Gastrocnemius medialis (tissue), 4 donors: ENCODE results near the gene ARHGAP40. TPM values are rescaled to one million over a fixed set of nuclear protein-coding genes. Genes with fewer than 3 reads are reported as not detected.

Experiments used
- ATAC-seq, 2 donors: fragments of 150-250 bp; one replicate each; pipeline ENCODE4 v1.9.1; 2016
- DNase-seq, 2 donors: peaks; one replicate each; pipeline ENCODE4 v3.0.0-alpha.2; 2019
- H3K27ac ChIP-seq, 4 donors: fragments of 200-600 bp; sonication (generic); 1 replicate in 1 of 4; 2 replicates in 3 of 4; pipeline ENCODE4 v1.5.1; 2016 to 2018; ENCODE audit warnings: mild to moderate bottlenecking in 2 of 4, moderate library complexity in 1 of 4
- H3K27me3 ChIP-seq, 3 donors: fragments of 200-600 bp; sonication (generic) in 2 of 3; 1 replicate in 1 of 3; 2 replicates in 2 of 3; pipeline versions ENCODE4 v1.5.1 to v1.6.0; 2016 to 2019; ENCODE audit warnings: mild to moderate bottlenecking in 1 of 3, moderate library complexity in 1 of 3
- H3K36me3 ChIP-seq, 2 donors: fragments of 200-600 bp; sonication (generic) in 1 of 2; one replicate each; pipeline ENCODE4 v1.5.1; 2017 to 2018
- H3K4me1 ChIP-seq, 2 donors: fragments of 200-600 bp; sonication (generic) in 1 of 2; one replicate each; pipeline ENCODE4 v1.5.1; 2016 to 2017; ENCODE audit warnings: mild to moderate bottlenecking in 2 of 2
- H3K4me3 ChIP-seq, 4 donors: fragments of 200-600 bp; sonication (generic) in 3 of 4; 1 replicate in 1 of 4; 2 replicates in 3 of 4; pipeline ENCODE4 v1.5.1; 2016 to 2019; ENCODE audit warnings: mild to moderate bottlenecking in 2 of 4
- H3K9me3 ChIP-seq, 3 donors: fragments of 200-600 bp; sonication (generic) in 2 of 3; 1 replicate in 1 of 3; 2 replicates in 2 of 3; pipeline ENCODE4 v1.5.1; 2016 to 2019
- POLR2A ChIP-seq, 2 donors: fragments of 450-650 bp; IDR thresholded peaks; one replicate each; pipeline ENCODE4 v1.6.1; 2017; ENCODE audit warnings: antibody characterized with exemption in 2 of 2, mild to moderate bottlenecking in 2 of 2, moderate library complexity in 2 of 2
- in situ Hi-C, 4 donors: fragments of 200-750 bp; cut with MboI; loops; one replicate each; pipeline versions ENCODE4 v1.15.0 to v1.8.0; 2017; ENCODE audit warnings: low sequenced_read_pairs in 4 of 4
- intact Hi-C: fragments of 100-400 bp; cut with DNase I; formaldehyde crosslinking; loops from one replicate; pipeline ENCODE4 v1.15.1; 2023; ENCODE audit warnings: low total_unique reads
- total RNA-seq, 4 donors: library from RNA; depleted of rRNA; stranded (reverse); fragments of >200 nt; gene quantifications; one replicate each; pipeline versions ENCODE4 v1.1.0 to v1.2.3, GENCODE V29; 2016
- TF ChIP-seq, protein P1 (sequence below), 5 experiments: fragments of 450-650 bp in 3 of 5; fragments of 200-600 bp in 2 of 5; sonication (generic) in 2 of 5; IDR thresholded peaks in 4 of 5; conservative IDR thresholded peaks in 1 of 5; 1 replicate in 4 of 5; 2 replicates in 1 of 5; pipeline ENCODE4 v1.5.1; 2016 to 2019; ENCODE audit warnings: antibody characterized with exemption in 5 of 5, mild to moderate bottlenecking in 3 of 5, moderate library complexity in 3 of 5

Gene ARHGAP40
- total RNA-seq, 4 donors from 2014 or later = not detected

- intact Hi-C loops (loop anchor here (10.0 kb wide), 1 partner anchor 252 kb away; no protein-coding TSS in a partner anchor), in situ Hi-C loops (loop anchor here in 2 of 4 donors (10.0 to 25.0 kb wide), 3 partner anchors 92 to 245 kb away; no protein-coding TSS in a partner anchor)
- Histone ChIP-seq H3K4me1 (peaks cover 0 to 7% of the 10 kb centered on the region in 2 donors), H3K27me3 (peaks cover 13 to 20% (median 15%) of the 10 kb centered on the region in 3 donors), H3K27ac (no peak overlapping the region), H3K36me3 (no peaks in the 10 kb centered on the region), H3K9me3 (no peaks in the 10 kb centered on the region), H3K4me3 (no peak overlapping the region)
- no peak for TF ChIP-seq POLR2A (IDR thresholded peaks at IDR 0.05)
- TF ChIP-seq, protein P1, sequence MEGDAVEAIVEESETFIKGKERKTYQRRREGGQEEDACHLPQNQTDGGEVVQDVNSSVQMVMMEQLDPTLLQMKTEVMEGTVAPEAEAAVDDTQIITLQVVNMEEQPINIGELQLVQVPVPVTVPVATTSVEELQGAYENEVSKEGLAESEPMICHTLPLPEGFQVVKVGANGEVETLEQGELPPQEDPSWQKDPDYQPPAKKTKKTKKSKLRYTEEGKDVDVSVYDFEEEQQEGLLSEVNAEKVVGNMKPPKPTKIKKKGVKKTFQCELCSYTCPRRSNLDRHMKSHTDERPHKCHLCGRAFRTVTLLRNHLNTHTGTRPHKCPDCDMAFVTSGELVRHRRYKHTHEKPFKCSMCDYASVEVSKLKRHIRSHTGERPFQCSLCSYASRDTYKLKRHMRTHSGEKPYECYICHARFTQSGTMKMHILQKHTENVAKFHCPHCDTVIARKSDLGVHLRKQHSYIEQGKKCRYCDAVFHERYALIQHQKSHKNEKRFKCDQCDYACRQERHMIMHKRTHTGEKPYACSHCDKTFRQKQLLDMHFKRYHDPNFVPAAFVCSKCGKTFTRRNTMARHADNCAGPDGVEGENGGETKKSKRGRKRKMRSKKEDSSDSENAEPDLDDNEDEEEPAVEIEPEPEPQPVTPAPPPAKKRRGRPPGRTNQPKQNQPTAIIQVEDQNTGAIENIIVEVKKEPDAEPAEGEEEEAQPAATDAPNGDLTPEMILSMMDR (IDR thresholded peaks at IDR 0.05 in 4 of 5, conservative IDR thresholded peaks at IDR 0.05 in 1 of 5) = no peak
- ATAC-seq (no peak), DNase-seq (no peak)
Measured at GRCh38 chr20:38642498-38642897, 40.9 kb downstream of the ARHGAP40 start.

DNA sequence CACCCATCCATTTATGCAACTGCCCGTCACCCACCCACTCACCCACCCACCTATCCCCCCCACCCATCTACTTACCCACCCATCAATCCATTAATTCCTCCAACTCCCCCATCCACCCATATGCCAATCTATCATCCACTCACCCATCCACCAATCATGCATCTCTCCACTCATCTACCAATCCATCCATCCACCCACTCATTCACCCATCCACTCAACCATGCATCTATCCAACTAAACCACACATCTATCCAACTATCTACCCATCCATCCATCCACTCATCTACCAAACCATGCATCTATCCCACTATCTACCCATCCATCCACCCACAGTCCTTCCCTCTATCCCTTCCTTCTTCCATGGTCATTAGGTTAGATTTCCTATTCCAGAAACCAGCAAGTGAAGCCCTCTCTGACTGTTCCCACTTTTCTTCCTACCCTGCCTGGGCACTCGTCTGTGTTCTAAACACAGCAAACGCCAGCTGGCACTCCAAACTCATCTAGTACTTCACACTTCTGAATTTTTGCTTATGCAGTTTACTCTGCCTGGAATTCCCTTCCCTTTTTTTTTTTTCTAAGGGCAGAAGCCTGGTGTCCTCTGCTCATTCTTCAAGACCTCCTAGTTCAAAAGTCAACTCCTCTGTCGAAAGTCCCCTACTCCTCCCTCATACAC, 43.1 kb downstream of the ARHGAP40 start:
- DNase-seq (no peak), ATAC-seq (no peak)
- H3K9me3 ChIP-seq = no peaks in the 10 kb centered on the region
- H3K4me3 ChIP-seq = no peak overlapping the region
- H3K36me3 ChIP-seq = no peaks in the 10 kb centered on the region
- intact Hi-C loops = loop anchor here (5.0 to 10.0 kb wide), 2 partner anchors 88 to 250 kb away; no protein-coding TSS in a partner anchor
- peaks cover 13 to 20% (median 16%) of the 10 kb centered on the region in 3 donors for H3K27me3 ChIP-seq
- in situ Hi-C loops = loop anchor here in 2 of 4 donors (10.0 to 25.0 kb wide), 3 partner anchors 90 to 243 kb away; no protein-coding TSS in a partner anchor
- H3K4me1 ChIP-seq = peaks cover 0 to 7% of the 10 kb centered on the region in 2 donors
- no peak for TF ChIP-seq POLR2A (IDR thresholded peaks at IDR 0.05)
- TF ChIP-seq, protein P1 (IDR thresholded peaks at IDR 0.05 in 4 of 5, conservative IDR thresholded peaks at IDR 0.05 in 1 of 5) = no peak
- H3K27ac ChIP-seq = no peak overlapping the region

DNA sequence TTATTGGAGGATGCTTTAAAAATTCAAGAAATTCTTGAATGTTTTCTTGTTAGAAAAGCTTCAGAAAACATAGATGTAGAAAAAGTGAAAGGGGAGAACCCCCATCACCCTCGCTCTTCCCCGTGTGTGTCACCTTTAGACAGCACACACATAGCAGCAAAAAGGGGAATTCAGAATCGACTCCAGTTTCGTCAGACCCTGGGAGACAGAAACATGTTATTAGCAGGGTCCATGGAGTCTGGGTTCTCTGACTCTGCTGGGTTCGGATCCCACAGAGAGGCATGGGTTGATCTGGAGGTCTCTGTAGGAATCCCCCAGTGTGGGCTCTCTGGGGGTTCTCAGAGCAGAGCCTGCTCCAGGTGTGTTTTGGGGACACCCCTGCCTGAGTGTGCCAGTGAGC, 43.7 kb downstream of the ARHGAP40 start:
- Histone ChIP-seq H3K36me3 (no peaks in the 10 kb centered on the region), H3K4me1 (peaks cover 0 to 7% of the 10 kb centered on the region in 2 donors), H3K4me3 (no peak overlapping the region), H3K9me3 (no peaks in the 10 kb centered on the region), H3K27ac (no peak overlapping the region), H3K27me3 (peaks cover 13 to 21% (median 20%) of the 10 kb centered on the region in 3 donors)
- no peak for ATAC-seq
- intact Hi-C loops = loop anchor here (5.0 to 10.0 kb wide), 2 partner anchors 87 to 249 kb away; no protein-coding TSS in a partner anchor
- in situ Hi-C loops = loop anchor here in 2 of 4 donors (10.0 to 25.0 kb wide), 3 partner anchors 89 to 242 kb away; no protein-coding TSS in a partner anchor
- no peak for DNase-seq
- TF ChIP-seq, protein P1 (IDR thresholded peaks at IDR 0.05 in 4 of 5, conservative IDR thresholded peaks at IDR 0.05 in 1 of 5) = no peak
- no peak for TF ChIP-seq POLR2A (IDR thresholded peaks at IDR 0.05)

- intact Hi-C loops = loop anchor here (1.0 to 10.0 kb wide), 3 partner anchors 86 to 249 kb away; no protein-coding TSS in a partner anchor
- peaks cover 13 to 21% (median 20%) of the 10 kb centered on the region in 3 donors for H3K27me3 ChIP-seq
- peaks cover 0 to 7% of the 10 kb centered on the region in 2 donors for H3K4me1 ChIP-seq
- TF ChIP-seq POLR2A (IDR thresholded peaks at IDR 0.05) = no peak
- TF ChIP-seq, protein P1 (IDR thresholded peaks at IDR 0.05 in 4 of 5, conservative IDR thresholded peaks at IDR 0.05 in 1 of 5) = peak; percentile 82 to 95 (median 88)
- H3K27ac ChIP-seq = no peak overlapping the region
- in situ Hi-C loops = loop anchor here in 2 of 4 donors (10.0 to 25.0 kb wide), 3 partner anchors 89 to 241 kb away; no protein-coding TSS in a partner anchor
- peak; percentile 32 to 39 for DNase-seq
- no peaks in the 10 kb centered on the region for H3K36me3 ChIP-seq
- peak overlapping the region; percentile 5 to 40 (median 32) for H3K4me3 ChIP-seq
- ATAC-seq = peak; percentile 79 to 88
- no peaks in the 10 kb centered on the region for H3K9me3 ChIP-seq
Measured at GRCh38 chr20:38645980-38646858, 44.6 kb downstream of the ARHGAP40 start.
